ENCODE data around the gene EBNA1BP2.

EBNA1BP2 gene

GRCh38 chr1:43204394-43204793, 32.3 kb upstream of the EBNA1BP2 start:
- Histone ChIP-seq H3K27me3 (ENCODE audit: insufficient read depth, low read length, poor library complexity, severe bottlenecking) (no peaks in the 10 kb centered on the region), H3K4me1 (ENCODE audit: insufficient read depth, low read length, poor library complexity, severe bottlenecking) (no peaks in the 10 kb centered on the region), H3K9me3 (ENCODE audit: insufficient read depth, low read depth, low read length) (no peaks in the 10 kb centered on the region), H3F3A (ENCODE audit: low read depth) (no peaks in the 10 kb centered on the region), H2AFZ (ENCODE audit: low read length) (no peak overlapping the region), H3K79me2 (ENCODE audit: insufficient read depth, low read length) (no peaks in the 10 kb centered on the region), H3K9me2 (replicated peaks; ENCODE audit: low read depth, low read length) (no peaks in the 10 kb centered on the region), H3K4me2 (ENCODE audit: low read depth, low read length, poor library complexity, severe bottlenecking) (no peak overlapping the region), H4K20me1 (ENCODE audit: insufficient read depth, low read length, poor library complexity, severe bottlenecking) (no peaks in the 10 kb centered on the region), H3K36me3 (ENCODE audit: insufficient read depth, low read length) (no peaks in the 10 kb centered on the region), H3K4me3 (ENCODE audit: low read length, poor library complexity, severe bottlenecking) (no peak overlapping the region), H3K9ac (ENCODE audit: low read depth, low read length, poor library complexity, severe bottlenecking) (no peak overlapping the region)
- TF ChIP-seq, protein P1, sequence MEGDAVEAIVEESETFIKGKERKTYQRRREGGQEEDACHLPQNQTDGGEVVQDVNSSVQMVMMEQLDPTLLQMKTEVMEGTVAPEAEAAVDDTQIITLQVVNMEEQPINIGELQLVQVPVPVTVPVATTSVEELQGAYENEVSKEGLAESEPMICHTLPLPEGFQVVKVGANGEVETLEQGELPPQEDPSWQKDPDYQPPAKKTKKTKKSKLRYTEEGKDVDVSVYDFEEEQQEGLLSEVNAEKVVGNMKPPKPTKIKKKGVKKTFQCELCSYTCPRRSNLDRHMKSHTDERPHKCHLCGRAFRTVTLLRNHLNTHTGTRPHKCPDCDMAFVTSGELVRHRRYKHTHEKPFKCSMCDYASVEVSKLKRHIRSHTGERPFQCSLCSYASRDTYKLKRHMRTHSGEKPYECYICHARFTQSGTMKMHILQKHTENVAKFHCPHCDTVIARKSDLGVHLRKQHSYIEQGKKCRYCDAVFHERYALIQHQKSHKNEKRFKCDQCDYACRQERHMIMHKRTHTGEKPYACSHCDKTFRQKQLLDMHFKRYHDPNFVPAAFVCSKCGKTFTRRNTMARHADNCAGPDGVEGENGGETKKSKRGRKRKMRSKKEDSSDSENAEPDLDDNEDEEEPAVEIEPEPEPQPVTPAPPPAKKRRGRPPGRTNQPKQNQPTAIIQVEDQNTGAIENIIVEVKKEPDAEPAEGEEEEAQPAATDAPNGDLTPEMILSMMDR (conservative IDR thresholded peaks at IDR 0.05; ENCODE audit: low read length): no peak
- TF ChIP-seq EZH2phosphoT487 (IDR thresholded peaks at IDR 0.05; ENCODE audit: borderline replicate concordance): no peak

DNA sequence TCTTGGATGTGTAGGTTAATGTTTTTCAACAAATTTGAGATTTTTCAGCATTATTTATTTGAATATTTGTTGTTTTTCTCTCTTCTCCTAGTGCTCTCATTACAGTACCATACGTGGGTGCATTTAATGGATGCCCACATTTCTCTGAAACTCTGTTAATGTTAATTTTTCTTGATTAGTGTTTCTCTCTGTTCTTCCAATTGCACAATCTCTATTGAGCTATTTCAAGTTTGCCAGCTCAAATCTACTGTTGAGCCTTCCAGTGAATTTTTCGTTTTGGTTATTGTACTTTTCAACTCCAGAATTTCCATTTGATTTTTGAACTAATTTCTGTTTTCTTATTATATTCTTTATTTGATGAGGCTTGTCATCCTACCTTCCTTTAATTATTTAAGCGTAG, 31.8 kb upstream of the EBNA1BP2 start:
- Histone ChIP-seq H2AFZ (ENCODE audit: low read length) (no peak overlapping the region), H3K9ac (ENCODE audit: low read depth, low read length, poor library complexity, severe bottlenecking) (no peak overlapping the region), H3K27me3 (ENCODE audit: insufficient read depth, low read length, poor library complexity, severe bottlenecking) (no peaks in the 10 kb centered on the region), H3K9me3 (ENCODE audit: insufficient read depth, low read depth, low read length) (no peaks in the 10 kb centered on the region), H3K36me3 (ENCODE audit: insufficient read depth, low read length) (no peaks in the 10 kb centered on the region), H3K4me1 (ENCODE audit: insufficient read depth, low read length, poor library complexity, severe bottlenecking) (no peaks in the 10 kb centered on the region), H3F3A (ENCODE audit: low read depth) (no peaks in the 10 kb centered on the region), H3K9me2 (replicated peaks; ENCODE audit: low read depth, low read length) (no peaks in the 10 kb centered on the region), H4K20me1 (ENCODE audit: insufficient read depth, low read length, poor library complexity, severe bottlenecking) (no peaks in the 10 kb centered on the region), H3K4me2 (ENCODE audit: low read depth, low read length, poor library complexity, severe bottlenecking) (no peak overlapping the region), H3K79me2 (ENCODE audit: insufficient read depth, low read length) (no peaks in the 10 kb centered on the region), H3K4me3 (ENCODE audit: low read length, poor library complexity, severe bottlenecking) (no peak overlapping the region)
- no peak for TF ChIP-seq EZH2phosphoT487 (IDR thresholded peaks at IDR 0.05; ENCODE audit: borderline replicate concordance)
- TF ChIP-seq, protein P1 (conservative IDR thresholded peaks at IDR 0.05; ENCODE audit: low read length): no peak

DNA sequence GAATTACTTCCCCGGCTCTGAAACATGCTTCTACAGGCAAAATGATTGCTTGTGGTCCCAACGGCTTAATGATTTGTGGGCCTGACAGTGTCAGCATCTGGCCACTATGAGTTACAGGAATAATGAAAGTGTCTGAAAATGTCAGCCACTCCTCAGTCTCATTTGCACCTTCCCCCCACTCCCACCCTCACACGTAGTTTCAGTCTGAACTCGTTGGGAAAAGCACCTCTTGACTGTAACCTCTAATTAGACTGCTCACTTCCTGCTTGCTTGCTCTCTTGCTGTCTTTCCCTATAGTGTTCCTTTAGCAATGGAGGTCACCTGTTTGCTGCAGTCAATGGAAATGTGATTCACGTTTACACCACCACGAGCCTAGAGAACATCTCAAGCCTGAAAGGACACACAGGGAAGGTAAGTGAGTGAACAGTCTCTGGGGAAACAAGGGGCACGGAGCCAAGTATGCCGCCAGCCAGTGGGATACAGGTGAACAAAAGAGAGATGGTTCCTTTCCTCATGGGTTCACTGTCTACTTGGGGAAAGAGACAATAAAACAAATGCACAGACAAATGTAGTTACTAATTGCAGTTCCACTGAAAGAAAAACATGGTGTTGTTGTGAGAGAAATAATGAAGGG, 27.1 kb upstream of the EBNA1BP2 start:
- Histone ChIP-seq H3K4me3 (ENCODE audit: low read length, poor library complexity, severe bottlenecking) (no peak overlapping the region), H3K4me1 (ENCODE audit: insufficient read depth, low read length, poor library complexity, severe bottlenecking) (no peaks in the 10 kb centered on the region), H4K20me1 (ENCODE audit: insufficient read depth, low read length, poor library complexity, severe bottlenecking) (no peaks in the 10 kb centered on the region), H3K4me2 (ENCODE audit: low read depth, low read length, poor library complexity, severe bottlenecking) (no peak overlapping the region), H3K79me2 (ENCODE audit: insufficient read depth, low read length) (no peaks in the 10 kb centered on the region), H3F3A (ENCODE audit: low read depth) (no peaks in the 10 kb centered on the region), H2AFZ (ENCODE audit: low read length) (no peak overlapping the region; the same call in 1 of the 2 replicates), H3K36me3 (ENCODE audit: insufficient read depth, low read length) (no peaks in the 10 kb centered on the region), H3K9me3 (ENCODE audit: insufficient read depth, low read depth, low read length) (no peaks in the 10 kb centered on the region), H3K9me2 (replicated peaks; ENCODE audit: low read depth, low read length) (no peaks in the 10 kb centered on the region), H3K9ac (ENCODE audit: low read depth, low read length, poor library complexity, severe bottlenecking) (no peak overlapping the region), H3K27me3 (ENCODE audit: insufficient read depth, low read length, poor library complexity, severe bottlenecking) (no peaks in the 10 kb centered on the region)
- no peak for TF ChIP-seq EZH2phosphoT487 (IDR thresholded peaks at IDR 0.05; ENCODE audit: borderline replicate concordance)
- TF ChIP-seq, protein P1 (conservative IDR thresholded peaks at IDR 0.05; ENCODE audit: low read length): no peak

All from Loucy (cell line).